GM13976 (cell line): ENCODE measurements around the gene TUBA4A.
"Not testable (repeated sequence)": the region's sequence is repeated elsewhere in the genome, so short reads cannot be mapped to it uniquely, and the experiment has no call there.

Experiments
- DNase-seq: peaks from one replicate; pipeline ENCODE4 v3.0.0; 2012; ENCODE audit warnings: low spot score
- CTCF ChIP-seq: IDR thresholded peaks from 2 replicates; pipeline ENCODE4 v1.5.1; 2012; ENCODE audit warnings: borderline replicate concordance, mild to moderate bottlenecking; ENCODE audit not compliant: insufficient read depth; ENCODE audit errors: extremely low read depth, missing control alignments, control extremely low read depth
- in situ Hi-C: fragments of 300-500 bp; cut with MboI; formaldehyde crosslinking; loops from one replicate; pipeline ENCODE4 v1.12.0; 2022; ENCODE audit warnings: low sequenced_read_pairs, mixed read lengths, inconsistent platforms; ENCODE audit not compliant: unreplicated experiment

The TUBA4A gene

DNA sequence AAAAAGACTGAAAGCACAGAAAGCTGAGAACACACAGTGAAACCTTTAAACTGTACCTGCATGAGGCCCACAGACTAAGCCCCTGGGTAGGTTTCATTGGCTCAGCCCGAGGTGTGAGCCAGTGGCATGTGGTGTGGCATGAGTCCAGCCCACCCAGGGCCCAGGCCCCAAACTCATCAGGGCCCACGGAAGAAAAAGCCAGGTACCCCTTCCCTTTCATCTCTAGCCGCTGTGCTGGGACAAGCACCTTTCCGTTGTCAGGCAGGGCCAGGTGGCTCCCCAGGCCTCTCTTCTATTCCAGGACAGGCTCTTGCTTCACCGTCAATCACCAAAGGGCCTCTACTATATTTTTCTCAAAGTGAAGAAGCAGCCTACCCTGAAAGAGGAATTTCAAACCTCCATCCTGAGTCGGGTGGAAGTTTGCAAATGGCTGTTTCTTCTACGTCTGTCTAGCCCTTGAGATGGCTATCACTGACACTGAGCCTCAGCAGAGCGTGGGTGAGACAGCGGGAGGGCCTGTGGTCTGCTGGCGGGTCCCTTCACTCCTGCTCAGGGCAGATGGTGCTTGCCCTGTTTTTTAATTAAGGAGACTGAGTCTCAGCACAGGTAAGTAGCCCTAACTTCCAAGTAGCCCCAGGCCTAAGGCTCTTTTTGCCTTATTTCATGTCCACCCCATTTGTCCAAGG, 34.0 kb upstream of the TUBA4A start:
- in situ Hi-C loops = loop anchor here (25.0 kb wide), 1 partner anchor 125 kb away; the partner anchor contains the start of genes NHEJ1 and SLC23A3
- DNase-seq = peak; percentile 31
- no peak for TF ChIP-seq CTCF

- in situ Hi-C loops = loop anchor here (25.0 kb wide), 1 partner anchor 125 kb away; the partner anchor contains the start of genes NHEJ1 and SLC23A3
- not testable (repeated sequence) for DNase-seq
Measured at GRCh38 chr2:219287116-219287440, 33.4 kb upstream of the TUBA4A start.

GRCh38 chr2:219286436-219287115, 32.9 kb upstream of the TUBA4A start:
- in situ Hi-C loops = loop anchor here (25.0 kb wide), 1 partner anchor 124 kb away; the partner anchor contains the start of genes NHEJ1 and SLC23A3
- DNase-seq = peak; percentile 22
- no peak for TF ChIP-seq CTCF

DNA sequence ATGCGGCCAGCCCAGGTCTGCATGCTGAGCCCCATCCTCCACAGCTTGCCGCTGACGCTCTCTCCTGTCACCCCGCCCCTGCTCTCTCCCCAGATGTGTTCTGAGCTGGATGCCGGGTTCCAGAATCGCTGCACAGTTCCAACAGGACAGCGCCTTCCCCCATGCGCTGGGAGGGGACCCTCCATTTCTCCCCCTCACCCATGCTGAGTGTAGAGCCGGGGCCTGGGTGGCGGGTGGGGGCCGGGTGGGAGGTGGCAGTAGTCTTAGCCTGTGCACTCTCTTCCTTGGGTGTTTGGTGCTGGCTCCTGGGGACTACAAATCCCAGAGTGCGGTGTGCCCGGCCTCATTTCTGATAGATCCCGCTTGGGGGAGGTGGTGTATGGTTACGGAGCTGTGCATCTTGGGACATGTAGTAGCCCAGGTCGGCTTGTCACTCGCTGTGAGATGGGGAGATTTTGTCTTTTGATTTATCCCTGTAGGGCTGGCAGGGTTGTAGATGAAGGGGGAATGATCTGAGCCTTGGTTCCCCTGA, 32.2 kb upstream of the TUBA4A start:
- in situ Hi-C loops = loop anchor here (25.0 kb wide), 1 partner anchor 124 kb away; the partner anchor contains the start of genes NHEJ1 and SLC23A3
- peak; percentile 19 for DNase-seq
- TF ChIP-seq CTCF = no peak

DNA sequence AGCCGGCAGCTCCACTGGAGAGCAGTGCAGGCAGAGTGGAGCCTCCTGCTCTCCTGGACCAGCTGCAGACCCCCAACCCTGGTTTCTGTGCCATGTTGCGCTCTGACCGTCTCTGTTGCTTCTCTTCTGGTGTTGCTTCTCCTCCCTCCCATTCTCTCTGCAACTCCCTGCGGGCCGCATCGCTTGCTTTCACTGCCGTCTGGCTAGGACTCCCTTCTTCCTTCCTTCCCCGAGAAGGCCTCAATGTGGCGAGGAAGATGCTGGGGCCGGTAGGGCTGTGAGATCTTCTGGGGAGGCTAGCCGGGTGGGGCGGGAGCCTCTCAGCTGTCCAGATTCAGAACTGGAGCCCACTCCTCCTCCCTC, 31.6 kb upstream of the TUBA4A start:
- in situ Hi-C loops = loop anchor here (25.0 kb wide), 1 partner anchor 123 kb away; the partner anchor contains the start of genes NHEJ1 and SLC23A3
- TF ChIP-seq CTCF = no peak
- DNase-seq = peak; percentile 15

DNA sequence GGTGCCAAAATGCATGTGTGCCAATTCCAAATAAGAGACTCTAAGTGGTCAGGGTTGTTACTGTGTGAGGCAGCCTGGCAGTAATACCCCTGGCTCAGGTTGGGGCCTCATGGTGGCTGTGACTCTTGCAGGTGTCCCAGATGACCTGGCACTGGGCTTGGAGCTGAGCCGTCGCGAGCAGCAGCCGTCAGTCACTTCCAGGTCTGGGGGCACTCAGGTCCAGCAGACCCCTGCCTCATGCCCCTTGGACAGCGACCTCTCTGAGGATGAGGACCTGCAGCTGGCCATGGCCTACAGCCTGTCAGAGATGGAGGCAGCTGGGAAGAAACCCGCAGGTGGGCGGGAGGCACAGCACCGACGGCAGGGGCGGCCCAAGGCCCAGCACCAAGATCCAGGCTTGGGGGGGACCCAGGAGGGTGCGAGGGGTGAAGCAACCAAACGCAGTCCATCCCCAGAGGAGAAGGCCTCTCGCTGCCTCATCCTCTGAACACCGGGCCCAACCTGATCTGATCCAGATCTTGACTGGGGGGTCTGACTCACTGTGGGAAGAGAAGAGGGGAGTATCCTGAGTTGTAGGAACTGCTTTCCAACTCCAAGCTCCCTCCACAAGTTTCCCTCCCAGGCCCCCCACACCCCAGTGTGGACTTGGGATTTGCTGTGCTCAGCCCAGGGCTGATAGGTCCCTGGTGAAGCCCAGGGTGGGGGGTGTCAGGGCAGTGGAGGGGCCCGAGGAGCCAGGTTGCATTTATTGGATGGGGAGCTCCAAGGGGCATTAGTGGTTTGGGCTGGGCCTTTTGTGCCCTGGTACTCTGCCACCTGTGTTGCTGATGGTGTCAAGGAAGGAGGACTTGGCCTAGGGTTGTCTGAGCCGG, 31.0 kb upstream of the TUBA4A start:
- DNase-seq = peak; percentile 15
- TF ChIP-seq CTCF = no peak

More for the DNA sequence above, 31.0 kb upstream of the TUBA4A start:
- in situ Hi-C loops = loop anchor here (25.0 kb wide), 1 partner anchor 122 kb away; the partner anchor contains the start of genes NHEJ1 and SLC23A3
